GM12891 (cell line): Measurements from ENCODE around the gene KCNJ14.

Experiments used
- POLR2A ChIP-seq: IDR thresholded peaks from 2 replicates; pipeline ENCODE4 v1.6.1; 2011; ENCODE audit warnings: low read depth, low read length, control low read depth
- POLR2AphosphoS5 ChIP-seq: IDR thresholded peaks from 2 replicates; pipeline ENCODE4 v1.6.1; 2011; ENCODE audit warnings: low read depth, low read length, control low read depth

GRCh38 chr19:48491793-48492123, 36.4 kb downstream of the KCNJ14 start:
- TF ChIP-seq POLR2AphosphoS5 (no peak), POLR2A (no peak)
